ENCODE data around the gene SMYD3.
"Not testable (repeated sequence)": the region's sequence is repeated elsewhere in the genome, so short reads cannot be mapped to it uniquely, and the experiment has no call there.

The SMYD3 gene

DNA sequence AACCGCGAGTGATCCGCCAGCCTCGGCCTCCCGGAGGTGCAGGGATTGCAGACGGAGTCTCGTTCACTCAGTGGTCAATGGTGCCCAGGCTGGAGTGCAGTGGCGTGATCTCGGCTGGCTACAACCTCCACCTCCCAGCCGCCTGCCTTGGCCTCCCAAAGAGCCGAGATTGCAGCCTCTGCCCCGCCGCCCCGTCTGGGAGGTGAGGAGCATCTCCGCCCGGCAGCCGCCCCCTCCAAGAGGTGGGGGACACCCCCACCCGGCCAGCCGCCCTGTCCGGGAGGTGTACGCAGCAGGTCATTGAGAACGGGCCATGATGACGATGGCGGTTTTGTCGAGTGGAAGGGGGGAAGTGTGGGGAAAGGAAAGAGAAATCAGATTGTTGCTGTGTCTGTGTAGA is 732.1 kb downstream of the SMYD3 start:
- not testable (repeated sequence) for DNase-seq

DNA sequence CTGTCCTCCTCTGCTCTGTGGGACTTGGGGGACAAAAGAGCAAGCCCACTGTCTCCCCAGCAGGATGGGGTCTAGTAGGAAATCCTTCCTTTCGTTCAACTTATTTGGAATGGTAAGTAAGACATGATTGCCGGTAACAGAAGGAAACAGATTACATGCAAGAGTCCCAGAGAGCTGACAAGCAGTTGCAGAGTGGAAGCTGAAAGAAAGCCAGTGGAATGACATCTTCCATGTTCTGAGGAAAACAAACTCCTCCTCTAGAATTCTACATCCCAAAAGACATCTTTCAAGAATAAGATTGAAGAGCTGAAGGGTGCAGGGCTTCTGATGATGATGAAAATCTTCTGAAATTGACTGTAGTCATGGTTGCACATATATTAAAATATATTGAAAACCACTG is 732.9 kb downstream of the SMYD3 start:
- DNase-seq = no peak

DNA sequence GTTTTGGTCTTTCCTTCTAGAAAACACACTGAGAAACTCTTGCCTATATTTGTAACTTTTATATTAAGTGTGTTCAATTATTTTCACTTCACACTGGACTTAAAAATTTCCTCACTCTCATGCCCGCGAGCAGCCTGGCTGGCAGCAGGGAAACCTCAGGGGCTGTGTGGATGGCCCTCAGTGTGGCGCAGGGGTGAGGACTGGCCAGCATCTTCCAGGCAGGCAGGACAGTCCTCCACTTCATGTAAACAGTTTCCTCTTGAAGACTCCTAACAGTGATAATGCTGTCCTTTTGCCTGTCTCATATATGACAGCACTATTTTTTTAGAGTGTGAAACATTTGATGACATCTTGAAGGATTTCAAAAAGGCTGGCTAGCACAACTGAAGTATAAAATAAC is 733.7 kb downstream of the SMYD3 start:
- no peak for DNase-seq

DNA sequence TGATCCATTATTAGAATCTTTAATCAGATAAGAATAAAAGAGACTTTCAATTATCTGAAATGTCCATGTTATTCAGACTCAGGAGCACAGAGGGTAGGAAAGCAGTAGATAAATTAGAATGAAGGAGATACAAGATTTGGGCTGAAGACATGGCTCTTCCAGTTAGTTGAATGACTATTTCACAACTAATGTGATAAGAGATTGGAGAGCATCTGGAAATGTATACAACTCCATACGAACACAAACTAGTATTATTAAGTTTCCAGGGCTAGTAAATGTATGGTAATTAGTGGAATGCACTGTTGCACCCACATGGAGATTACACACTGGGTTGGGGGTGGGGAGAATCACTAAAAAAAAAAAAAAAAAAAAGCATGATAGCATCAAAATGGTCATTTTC is 734.3 kb downstream of the SMYD3 start:
- DNase-seq = no peak

DNA sequence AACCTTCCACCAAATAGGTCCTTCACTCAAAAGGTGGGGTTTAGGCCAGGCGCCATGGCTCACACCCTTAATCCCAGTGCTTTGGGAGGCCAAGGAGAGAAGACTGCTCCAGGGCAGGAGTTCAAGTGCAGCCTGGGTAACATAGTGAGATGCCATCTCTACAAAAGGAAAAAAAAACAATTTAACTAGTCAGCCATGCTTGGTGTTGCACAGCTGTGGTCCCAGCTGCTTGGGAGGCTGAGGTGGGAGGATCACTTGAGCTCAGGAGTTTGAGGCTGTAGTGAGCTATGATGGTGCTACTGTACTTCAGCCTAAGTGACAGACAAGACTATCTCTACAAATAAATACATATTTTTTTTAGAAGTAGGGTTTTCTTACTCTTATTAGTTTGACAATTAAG is 734.8 kb downstream of the SMYD3 start:
- DNase-seq = no peak

DNA sequence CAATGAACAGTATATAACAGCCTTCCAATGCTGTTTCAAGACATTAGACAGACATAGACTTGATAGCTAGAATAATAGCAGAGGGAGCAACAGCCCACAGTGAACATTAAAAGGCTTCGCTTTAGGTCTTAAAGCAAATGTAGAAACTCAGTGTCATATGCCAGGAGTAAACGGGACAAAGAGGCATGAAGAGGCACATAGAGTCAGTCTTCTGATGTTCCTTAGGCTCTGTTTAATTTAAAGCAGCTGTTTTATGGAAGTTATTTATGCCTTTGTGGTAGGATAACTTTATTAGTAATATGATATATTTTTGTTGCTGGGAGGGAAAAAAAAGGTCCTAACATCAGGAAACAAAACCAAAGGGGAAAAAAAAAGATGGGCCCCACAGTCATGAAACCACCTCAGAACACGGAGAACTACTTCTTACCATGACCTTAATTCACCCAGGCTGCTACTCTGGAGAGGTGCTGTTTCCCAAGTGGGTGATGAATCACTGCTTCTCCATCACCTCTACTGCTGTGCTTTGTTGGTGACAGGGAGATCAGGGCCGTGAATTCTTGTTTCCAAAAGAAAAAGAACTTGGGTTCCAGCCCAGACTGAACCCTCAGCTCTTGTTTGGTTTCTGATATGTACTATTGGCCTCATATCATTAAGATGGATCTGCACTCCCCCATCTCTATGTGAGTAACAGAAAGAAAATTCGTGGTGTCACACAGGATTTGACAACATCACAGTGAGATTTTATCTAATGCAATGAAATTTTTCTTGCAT is 735.4 kb downstream of the SMYD3 start:
- no peak for DNase-seq

DNA sequence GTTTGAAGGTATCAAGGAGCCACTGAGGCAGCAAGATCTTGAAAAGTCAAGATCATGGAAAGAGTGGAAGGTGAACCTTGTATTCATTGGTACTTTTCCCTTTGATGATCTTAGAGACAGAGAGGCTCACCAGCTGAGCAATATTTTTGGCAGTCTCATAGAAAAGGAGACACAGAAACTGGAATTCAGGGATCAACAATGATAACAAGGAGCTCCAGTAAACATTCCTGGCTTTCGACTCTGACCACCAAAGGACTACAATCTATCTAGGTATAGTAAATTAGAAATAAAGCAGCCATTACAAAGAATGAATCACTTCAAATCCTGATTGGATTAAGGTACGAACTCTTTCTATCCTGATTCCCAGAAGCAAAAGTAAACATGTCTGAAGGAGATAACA is 736.9 kb downstream of the SMYD3 start:
- DNase-seq = no peak

DNA sequence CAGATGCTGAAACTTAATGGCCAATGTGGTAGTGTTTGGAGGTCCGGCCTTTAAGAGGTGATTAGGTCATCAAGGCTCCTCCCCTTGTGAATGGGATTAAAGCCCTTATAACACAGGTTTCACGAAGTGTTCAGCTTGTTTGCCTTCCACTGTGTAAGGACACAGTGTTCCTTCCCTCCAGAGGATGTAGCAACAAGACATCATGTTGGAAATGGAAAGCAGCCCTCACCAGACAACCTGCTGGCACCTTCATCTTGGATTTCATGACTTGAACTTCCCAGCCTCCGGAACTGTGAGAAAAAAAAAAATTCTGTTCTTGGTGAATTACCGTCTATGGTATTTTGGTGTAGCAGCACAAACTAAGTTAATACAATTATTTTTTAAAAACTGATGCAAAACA is 738.5 kb downstream of the SMYD3 start:
- DNase-seq = no peak

DNA sequence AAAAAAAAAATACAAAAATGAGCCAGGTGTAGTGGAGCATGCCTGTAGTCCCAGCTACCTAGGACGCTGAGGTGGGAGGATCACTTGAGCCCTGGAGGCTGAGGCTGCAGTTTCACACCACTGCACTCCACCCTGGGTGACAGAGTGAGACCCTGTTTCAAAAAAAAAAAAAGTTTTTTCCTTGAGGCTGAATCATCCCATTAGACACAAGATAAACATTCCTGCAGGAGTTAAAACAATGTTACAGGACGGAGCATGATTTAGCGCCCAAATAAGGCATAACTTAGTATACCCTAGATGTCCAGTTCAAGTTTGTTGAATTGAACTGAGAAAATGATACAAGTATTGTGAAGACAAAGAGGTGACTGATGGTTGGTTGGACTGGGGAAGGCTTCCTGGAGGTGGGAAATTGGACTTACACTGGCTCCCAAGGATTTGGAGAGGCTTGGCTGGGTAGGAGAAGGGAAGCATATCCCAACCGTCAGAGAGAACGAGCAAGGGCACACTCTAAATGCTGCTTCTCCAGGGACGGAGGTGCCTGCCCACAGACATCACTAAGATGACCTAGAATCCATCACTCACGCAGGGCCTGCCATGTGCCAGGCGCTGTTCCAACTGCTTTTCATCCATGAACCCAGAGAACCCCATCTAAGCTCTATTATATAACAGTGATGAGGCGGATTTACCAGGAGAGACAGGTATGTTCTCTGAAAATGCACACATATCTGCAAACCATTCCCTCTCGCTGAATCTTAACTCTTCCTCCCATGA is 741.7 kb downstream of the SMYD3 start:
- no peak for DNase-seq

DNA sequence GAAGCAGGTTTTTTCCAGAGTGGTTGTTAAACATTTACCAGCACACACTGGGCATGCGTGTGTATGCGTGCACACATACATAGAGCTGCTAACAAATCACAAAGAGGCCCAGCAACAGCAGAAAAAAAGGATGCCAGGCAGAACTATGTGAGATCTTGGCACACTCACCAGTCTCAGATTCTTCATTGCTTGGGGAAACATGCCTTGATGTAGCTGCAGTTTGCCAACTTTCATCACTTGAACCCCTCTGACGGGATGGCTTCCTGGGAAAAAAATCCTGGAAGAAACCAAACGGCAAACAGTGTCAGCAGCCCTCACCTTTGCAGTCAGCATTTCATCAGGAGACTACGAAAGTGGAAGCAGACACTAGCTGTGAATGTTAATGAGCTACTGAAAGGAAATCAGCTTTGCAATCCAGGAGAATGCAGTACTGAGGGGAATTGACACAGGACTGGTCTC is 743.2 kb downstream of the SMYD3 start:
- no peak for DNase-seq

DNA sequence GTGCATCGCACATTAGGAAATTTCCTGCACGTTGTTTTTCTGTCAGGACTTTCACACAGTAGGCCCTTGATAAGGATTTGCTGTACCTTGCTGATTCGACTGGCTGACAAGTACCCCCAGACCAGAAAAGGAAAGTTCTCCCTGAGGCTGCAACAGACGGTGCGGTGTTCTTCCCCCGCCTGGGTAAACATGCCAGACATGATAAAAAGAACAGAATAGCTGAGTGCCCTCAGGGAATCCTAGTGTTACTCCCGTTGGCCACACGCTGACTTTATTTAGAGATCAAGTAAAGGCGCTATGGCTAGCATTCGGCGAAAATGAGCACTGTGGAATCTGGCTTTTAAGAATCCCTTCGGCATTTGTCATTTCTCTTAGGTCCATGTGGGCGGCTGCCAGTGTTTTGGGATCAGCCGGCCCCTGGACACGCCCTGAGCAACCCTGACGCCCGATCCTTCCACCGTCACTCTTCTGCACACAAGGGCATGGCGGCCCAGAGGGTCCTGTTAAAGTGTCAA is 744.6 kb downstream of the SMYD3 start:
- DNase-seq = no peak

DNA sequence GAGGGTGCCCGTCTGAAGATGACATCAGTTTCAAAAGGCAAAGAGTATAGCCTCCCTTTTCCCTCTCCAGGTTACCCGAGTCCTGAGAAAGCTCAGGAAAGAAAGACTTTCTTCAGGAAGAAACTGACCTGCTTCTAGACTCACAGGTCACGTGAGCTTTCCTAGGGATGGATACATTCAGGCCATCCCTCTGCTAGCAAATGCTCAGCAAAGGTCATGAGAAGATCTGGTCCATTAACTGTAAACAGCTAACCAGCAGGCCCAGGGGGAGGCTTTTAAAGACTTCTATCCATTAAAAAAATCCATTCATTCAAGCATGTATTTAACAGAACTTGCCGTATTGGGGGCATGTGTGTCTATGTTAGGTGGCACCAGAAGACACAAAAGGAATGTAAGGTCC is 746.8 kb downstream of the SMYD3 start:
- no peak for DNase-seq

DNA sequence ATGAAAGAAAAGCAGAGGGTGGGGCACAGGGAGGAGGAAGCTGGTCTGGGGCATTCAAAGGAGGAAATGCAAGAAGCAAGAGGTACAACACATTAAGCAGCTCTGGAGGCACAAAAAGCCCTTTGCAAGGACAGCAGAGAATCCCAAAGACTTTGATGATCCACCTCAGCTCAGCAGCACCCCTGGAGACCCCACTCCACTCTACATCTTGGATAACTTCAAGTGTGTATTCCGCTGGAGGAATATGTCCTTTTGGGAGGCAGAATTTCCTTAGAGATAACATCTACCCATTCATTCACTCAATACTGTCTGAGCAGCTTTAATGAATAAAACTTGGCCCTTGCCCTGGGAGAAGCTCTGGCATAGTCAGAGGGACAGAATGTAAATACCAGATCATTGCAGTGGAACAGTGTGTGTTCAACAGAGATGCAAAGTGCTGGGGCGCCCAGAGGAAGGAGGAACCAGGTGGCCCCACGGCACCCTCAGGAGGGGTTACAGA is 752.6 kb downstream of the SMYD3 start:
- DNase-seq = no peak

DNA sequence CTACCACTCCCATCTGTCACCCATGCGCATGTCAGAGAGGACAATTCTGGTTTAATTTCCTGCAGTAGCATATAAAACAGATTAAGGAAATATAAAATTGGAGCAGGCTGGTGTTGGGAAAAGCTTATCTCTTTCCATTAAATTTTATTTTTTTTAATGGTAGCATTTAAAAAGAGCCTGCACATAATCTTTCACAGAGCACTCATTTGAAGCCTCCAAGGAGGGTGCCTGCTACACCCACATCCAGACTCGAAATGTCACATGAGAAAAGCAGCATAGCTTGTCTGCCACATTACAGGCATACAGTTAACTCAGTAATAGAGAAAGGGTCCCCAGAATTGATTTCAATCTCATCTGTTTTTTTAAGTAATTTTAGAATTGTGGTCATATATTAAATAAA is 753.3 kb downstream of the SMYD3 start:
- DNase-seq = no peak

DNA sequence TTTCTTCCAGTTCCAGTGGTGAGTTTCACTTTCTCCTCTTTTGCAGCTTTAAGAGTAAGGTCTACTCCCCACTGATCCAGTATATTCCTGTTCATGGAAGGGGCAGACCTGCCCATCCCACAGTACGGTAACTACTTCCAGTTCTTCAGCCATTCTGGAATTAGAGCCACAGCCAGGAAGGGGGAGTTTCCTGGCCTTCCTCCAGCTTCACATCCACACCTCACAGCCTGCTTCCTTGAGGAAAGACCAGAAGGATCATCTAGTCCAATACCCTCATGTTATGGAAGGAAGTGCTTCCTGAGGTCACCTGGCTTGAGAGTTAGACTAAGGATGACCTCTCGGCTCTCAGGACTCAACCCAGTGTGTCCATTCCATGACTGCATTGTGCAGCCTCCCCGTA is 754.5 kb downstream of the SMYD3 start:
- DNase-seq = no peak

DNA sequence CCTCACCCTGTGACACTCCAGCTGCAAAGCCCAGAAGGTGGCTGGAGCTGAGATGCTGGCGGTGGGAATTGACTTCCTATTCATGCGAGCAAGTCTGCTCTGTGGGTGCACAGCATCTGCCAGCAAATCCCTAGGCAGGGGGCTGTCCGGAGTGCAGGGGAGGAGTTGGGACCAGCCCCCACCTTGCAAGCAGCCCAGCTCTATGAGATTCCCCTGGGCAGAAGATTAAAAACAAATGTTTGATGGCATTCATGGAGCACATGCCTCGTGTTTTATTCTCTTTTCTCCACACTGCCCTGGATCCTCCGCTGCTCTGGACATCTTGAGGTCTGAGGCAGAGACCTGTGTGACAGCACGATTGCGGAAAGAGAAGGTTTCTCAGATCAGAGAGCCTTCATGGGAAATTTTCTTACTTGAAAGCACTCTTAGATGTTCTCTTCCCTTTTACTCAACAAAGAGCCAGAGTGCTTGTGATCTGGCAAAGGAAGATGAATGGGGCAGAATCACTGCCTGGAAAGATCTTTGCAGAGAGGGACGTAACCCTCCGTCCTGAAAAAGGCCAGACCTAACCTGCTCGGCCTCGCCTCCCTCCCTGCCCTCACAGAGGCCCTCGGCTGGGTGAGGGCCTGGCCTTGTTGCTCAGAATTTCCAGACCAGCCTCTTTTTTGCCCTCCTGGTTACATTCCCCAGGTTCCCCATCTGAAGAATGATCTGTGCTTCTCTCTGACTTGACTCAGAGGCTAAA is 755.2 kb downstream of the SMYD3 start:
- no peak for DNase-seq

DNA sequence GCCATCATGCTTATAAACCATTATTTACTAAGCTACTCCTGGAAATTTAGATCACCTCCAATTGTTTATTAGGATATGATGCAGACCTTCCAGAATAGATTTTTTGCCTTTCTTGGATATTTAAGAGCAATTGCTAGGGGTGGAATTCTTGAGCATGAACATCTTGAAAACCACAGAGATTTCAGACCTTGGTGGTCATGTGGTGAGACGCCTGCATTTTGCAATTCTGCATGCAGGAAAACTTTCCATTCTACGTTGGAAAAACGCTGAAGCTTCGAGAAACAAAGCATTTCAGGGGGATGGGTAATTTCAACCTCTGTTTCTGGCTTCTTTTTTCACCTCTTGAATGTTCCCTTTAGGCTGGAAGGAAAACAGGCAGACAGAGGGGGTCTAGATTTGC is 756.0 kb downstream of the SMYD3 start:
- no peak for DNase-seq

DNA sequence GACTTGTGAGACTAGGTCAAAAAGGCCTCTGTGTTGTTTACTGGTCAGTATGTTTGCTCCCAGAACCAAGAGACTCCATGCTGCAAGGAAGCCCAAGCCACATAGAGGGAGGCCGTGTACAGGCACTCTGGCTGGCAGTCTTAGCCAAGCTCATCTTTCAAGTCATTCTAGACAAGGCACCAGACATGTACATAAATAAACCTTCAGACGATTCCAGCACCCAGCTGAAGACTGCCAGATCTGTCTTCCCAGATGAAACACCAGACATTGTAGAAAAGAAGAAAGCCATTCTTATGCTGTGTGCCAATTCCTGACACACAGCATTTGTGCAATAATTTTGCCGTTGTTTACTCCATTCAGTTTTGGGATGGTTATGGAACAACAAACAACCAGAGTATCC is 756.8 kb downstream of the SMYD3 start:
- DNase-seq = no peak

DNA sequence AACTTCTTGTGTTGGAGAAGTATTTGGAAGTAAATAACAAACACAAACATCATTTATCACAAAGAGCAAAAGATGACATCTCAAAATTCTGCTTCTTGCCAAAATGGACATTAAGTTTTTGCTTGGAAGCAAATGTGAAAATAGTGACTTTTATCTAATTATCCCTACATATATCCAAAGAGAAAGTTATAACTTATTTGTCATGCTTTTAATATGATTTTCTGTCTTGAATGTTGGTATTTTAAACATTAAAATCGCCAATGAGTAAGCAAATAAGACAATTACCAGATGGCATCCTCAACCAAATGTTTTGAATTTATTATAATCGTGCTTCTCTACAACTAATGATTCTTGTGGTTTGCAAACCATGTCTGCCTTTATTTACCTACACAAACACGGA is 758.0 kb downstream of the SMYD3 start:
- DNase-seq = no peak

DNA sequence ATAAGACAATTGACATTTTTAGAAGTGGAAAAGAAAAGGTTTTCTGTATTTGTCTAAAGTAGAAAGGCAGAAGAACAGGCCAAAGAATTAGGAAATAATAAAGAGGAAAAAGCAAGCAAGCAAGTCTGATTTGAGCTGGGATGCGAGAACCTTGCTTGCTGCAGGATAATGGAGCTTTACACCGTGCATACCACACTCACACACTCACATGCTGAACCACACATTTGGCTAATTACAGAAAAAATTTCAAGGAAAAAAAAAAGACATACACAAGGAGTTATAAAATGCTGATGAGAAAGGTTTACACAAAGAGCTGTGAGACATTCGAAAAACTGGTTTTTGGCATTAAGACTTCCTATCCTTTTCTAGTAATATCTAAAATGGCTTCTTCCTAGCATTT is 758.4 kb downstream of the SMYD3 start:
- no peak for DNase-seq

DNA sequence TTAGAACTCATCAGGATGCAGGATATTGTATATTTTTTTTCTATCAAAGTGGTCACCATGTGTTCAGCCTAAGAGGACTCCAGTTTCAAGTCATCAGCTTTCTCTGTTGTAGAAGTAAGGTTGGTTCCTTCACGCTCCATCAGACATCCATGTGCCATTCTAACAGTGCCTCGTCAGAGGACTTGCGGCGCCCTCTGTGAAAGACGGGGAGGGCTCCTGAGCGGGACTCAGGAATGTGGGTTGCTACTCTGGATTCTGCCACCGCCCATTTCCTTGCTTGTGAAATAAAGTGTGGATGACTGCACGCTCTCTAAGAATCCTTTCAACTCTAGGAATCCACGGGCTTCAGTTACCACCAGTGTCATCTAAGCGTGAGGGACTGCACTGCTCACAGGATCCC is 758.8 kb downstream of the SMYD3 start:
- DNase-seq = no peak

DNA sequence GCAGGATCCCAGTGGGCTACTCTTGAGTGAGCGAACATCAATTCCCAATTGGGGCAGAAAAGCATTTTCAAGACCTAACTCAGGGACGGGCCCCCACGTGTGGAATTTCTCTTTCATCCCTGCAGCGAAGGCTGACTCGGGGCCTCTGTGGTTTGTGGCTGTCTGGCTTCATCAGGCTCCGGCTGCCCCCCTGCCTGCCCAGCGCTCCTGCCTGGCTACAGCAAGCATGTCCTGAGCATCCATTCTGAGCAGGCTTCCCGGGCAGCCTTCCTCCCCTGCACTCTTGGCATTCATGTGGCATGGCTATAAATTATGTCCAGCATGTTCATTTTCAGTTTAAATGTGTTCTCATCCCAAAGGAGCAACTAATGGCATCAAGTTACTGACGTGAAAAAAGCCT is 764.2 kb downstream of the SMYD3 start:
- no peak for DNase-seq

DNA sequence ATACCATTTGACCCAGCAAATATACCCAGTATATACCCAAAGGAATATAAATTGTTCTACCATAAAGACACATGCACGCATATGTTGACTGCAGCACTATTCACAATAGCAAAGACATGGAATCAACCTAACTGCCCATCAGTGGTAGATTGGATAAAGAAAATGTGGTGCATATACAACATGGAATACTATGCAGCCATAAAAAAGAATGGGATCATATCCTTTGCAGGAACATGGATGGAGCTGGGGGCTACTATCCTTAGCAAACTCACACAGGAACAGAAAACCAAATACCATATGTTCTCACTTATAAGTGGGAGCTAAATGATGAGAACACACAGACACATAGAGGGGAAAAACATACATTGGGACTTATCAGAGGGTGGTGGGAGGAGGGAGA is 766.7 kb downstream of the SMYD3 start:
- DNase-seq = not testable (repeated sequence)

Data from stimulated activated CD8-positive, alpha-beta memory T cell treated with anti-CD3 and anti-CD28 coated beads, Interleukin-4, amount 100 ng/mL, for 48 hours (primary cell).